Transverse colon (tissue), 4 donors: ENCODE results near the gene TMEM254.

ENCODE experiments used
- CTCF ChIP-seq, 5 experiments: fragments of 200-600 bp in 3 of 5; fragments of 450-650 bp in 2 of 5; sonication (generic) in 3 of 5; IDR thresholded peaks; 1 replicate in 2 of 5; 2 replicates in 3 of 5; pipeline ENCODE4 v1.5.1; 2016 to 2017; ENCODE audit warnings: antibody characterized with exemption in 5 of 5, inconsistent platforms in 3 of 5, mild to moderate bottlenecking in 2 of 5, moderate library complexity in 1 of 5
- EP300 ChIP-seq: sonication (generic); formaldehyde crosslinking; IDR thresholded peaks from one replicate; pipeline ENCODE4 v1.6.1; 2017; ENCODE audit warnings: antibody characterized with exemption, low read depth
- POLR2A ChIP-seq: fragments of 450-650 bp; IDR thresholded peaks from one replicate; pipeline ENCODE4 v1.6.1; 2016; ENCODE audit warnings: antibody characterized with exemption, mild to moderate bottlenecking, moderate library complexity
- POLR2AphosphoS5 ChIP-seq, 3 donors: sonication (generic); formaldehyde crosslinking; IDR thresholded peaks; one replicate each; pipeline ENCODE4 v1.6.1; 2016; ENCODE audit warnings: antibody characterized with exemption in 3 of 3

GRCh38 chr10:80070057-80070456 is 8.4 kb upstream of the TMEM254 start:
- no peak for TF ChIP-seq CTCF (IDR thresholded peaks at IDR 0.05)
- no peak for TF ChIP-seq EP300
- no peak for TF ChIP-seq POLR2AphosphoS5 (IDR thresholded peaks at IDR 0.05)
- no peak for TF ChIP-seq POLR2A
